DND-41 (cell line): Measurements from ENCODE around the gene CPNE4.

Source experiments
- CTCF ChIP-seq: IDR thresholded peaks from 2 replicates; pipeline ENCODE4 v1.5.1; 2012; ENCODE audit warnings: borderline replicate concordance, low read length, moderate library complexity, mild to moderate bottlenecking; ENCODE audit not compliant: poor library complexity, severe bottlenecking; ENCODE audit errors: extremely low read depth
- EZH2 ChIP-seq: IDR thresholded peaks from 3 replicates; pipeline ENCODE4 v1.6.1; 2012; ENCODE audit warnings: borderline replicate concordance, low read depth, mild to moderate bottlenecking, moderate library complexity, low read length, inconsistent platforms; ENCODE audit not compliant: severe bottlenecking

GRCh38 chr3:131802029-131802428 is 232.8 kb downstream of the CPNE4 start:
- TF ChIP-seq CTCF (no peak), EZH2 (no peak)
